HFF-Myc (cell line): ENCODE results near the gene SLC35B4.
A peak's percentile ranks its signal among the peaks of the same experiment; 100 is the strongest.

Experiments
- DNase-seq: peaks from one replicate; pipeline ENCODE4 v3.0.0-alpha.2; 2011; ENCODE audit warnings: low read depth; ENCODE audit errors: extremely low read depth
- H3K4me3 ChIP-seq: replicated peaks from 2 replicates; pipeline ENCODE4 v1.5.1; 2011; ENCODE audit warnings: low read depth, mild to moderate bottlenecking, control low read depth, low read length
- TF ChIP-seq, protein P1 (sequence below): IDR thresholded peaks from 2 replicates; pipeline ENCODE4 v1.5.1; 2012; ENCODE audit warnings: mild to moderate bottlenecking, low read depth, low read length, control low read depth; ENCODE audit errors: missing control alignments

SLC35B4 gene, protein sequence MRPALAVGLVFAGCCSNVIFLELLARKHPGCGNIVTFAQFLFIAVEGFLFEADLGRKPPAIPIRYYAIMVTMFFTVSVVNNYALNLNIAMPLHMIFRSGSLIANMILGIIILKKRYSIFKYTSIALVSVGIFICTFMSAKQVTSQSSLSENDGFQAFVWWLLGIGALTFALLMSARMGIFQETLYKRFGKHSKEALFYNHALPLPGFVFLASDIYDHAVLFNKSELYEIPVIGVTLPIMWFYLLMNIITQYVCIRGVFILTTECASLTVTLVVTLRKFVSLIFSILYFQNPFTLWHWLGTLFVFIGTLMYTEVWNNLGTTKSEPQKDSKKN

DNA sequence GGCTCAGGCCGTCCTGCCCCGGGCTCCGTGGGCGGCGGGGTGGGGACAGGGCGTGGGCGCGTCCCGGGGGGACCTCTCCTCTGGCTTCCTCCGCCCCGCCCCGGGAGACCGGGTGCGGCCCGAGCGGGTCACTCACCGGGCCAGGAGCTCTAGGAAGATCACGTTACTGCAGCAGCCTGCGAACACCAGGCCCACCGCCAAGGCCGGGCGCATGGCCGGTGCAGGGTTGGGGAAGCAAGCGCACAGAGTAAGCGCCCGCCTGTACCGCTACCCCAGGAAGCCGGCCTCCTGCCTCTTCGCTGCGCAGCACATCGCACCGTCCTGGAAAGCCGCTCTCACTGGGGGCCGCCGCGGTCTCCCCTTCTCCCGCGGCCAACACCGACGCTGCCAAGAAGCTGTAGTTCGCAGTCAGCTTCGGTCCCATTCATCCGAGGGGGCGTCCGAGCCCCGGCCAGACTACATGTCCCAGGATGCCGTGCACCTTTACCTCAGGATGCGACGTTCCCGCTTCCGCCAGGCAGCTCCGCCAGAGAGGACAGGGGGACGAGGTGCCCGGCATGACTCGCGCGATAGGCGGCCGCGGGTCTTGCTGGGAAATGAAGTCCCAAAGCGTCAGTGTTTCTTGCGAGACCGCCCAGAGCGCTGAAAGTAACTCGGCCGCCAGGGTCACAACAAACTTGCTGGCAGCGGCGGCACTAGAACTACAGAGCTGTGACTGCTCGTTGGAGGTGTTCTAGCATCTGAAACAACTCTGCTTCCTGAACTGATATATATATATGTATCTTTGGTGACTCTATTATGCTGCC, at the start of gene SLC35B4:
SLC35B4 (minus strand) TSS at position 392 of the 806 bp plus-strand sequence; CDS start at position 213, 179 bp downstream.
- TF ChIP-seq, protein P1, sequence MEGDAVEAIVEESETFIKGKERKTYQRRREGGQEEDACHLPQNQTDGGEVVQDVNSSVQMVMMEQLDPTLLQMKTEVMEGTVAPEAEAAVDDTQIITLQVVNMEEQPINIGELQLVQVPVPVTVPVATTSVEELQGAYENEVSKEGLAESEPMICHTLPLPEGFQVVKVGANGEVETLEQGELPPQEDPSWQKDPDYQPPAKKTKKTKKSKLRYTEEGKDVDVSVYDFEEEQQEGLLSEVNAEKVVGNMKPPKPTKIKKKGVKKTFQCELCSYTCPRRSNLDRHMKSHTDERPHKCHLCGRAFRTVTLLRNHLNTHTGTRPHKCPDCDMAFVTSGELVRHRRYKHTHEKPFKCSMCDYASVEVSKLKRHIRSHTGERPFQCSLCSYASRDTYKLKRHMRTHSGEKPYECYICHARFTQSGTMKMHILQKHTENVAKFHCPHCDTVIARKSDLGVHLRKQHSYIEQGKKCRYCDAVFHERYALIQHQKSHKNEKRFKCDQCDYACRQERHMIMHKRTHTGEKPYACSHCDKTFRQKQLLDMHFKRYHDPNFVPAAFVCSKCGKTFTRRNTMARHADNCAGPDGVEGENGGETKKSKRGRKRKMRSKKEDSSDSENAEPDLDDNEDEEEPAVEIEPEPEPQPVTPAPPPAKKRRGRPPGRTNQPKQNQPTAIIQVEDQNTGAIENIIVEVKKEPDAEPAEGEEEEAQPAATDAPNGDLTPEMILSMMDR, result peak; percentile 18
- DNase-seq, result peak; percentile 91
- H3K4me3 ChIP-seq, result peak within 1 kb of the TSS; percentile 64

DNA sequence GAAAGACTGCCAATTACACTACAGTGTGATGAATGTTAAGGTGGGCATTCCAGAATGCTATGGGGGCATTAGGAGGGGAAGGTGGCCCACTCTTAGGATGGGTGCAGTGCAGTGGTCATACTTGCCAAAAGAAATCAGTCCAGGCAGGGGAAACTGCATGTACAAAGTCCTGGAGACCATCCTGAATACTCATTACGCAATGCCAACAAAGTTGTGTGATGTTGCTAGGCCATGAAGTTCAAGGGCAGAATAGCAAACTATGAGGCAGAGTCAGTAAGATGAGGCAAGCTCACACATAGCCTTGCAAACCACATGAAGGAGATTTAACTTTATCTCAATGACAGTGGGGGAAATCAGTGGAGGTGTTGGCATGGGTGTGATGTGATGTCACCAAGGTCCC, 49.8 kb upstream of the SLC35B4 start:
- TF ChIP-seq, protein P1, result no peak
- DNase-seq, result no peak
- H3K4me3 ChIP-seq, result no peak overlapping the region

DNA sequence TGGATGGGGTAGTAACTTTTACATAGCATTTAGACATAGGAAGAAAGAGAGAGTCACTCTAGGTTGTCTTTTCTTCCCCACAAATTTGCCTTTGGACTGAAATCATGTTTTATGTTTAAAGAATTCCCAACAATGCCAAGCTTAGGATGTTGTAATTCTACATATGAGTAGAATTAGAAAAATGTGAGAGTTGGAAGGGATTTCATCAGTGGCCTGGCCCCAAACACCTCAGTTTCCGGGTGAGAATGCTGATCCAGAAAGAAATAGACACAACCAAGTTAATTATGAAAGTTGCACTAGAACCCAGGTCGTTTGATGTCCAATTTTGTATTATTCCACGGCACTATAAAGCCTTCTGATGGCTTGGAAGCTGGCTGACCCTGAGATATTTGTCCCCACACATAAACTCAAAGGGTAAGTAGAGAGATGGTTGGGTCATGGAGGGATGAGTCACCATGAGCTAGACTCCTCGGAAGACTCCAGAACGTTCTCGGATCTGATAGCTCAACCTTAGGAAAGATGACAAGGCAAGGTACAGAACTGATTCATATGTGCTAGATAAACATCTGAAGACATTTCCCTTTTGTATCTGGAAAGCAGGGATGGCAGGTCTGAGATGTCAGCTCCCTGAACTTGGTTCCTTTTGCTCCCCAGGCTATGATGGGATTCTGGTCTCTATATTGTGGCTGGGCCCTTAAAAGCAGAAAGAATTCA, 48.8 kb upstream of the SLC35B4 start:
- TF ChIP-seq, protein P1, result no peak
- no peak for DNase-seq
- H3K4me3 ChIP-seq, result no peak overlapping the region

DNA sequence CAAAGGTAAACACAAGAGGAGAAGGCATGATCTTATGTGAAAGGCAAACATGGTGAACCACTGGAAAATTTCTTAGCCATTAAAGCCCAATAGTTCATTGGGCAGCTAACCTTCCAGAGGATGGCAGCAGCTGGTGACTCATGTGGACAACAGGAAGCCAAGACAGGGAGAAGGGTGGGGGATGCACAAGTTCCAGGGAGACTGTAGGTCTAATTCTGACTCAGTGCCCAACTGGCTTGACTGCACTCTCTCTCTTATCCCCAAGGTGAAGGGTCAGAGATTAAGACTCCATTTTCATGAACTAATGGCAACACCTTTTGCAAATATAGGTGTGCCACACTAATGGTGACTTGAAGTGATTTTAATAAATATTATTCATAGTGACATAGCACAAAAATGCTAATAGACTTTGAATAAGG, 47.9 kb upstream of the SLC35B4 start:
- TF ChIP-seq, protein P1, result no peak
- DNase-seq, result no peak
- no peak overlapping the region for H3K4me3 ChIP-seq

DNA sequence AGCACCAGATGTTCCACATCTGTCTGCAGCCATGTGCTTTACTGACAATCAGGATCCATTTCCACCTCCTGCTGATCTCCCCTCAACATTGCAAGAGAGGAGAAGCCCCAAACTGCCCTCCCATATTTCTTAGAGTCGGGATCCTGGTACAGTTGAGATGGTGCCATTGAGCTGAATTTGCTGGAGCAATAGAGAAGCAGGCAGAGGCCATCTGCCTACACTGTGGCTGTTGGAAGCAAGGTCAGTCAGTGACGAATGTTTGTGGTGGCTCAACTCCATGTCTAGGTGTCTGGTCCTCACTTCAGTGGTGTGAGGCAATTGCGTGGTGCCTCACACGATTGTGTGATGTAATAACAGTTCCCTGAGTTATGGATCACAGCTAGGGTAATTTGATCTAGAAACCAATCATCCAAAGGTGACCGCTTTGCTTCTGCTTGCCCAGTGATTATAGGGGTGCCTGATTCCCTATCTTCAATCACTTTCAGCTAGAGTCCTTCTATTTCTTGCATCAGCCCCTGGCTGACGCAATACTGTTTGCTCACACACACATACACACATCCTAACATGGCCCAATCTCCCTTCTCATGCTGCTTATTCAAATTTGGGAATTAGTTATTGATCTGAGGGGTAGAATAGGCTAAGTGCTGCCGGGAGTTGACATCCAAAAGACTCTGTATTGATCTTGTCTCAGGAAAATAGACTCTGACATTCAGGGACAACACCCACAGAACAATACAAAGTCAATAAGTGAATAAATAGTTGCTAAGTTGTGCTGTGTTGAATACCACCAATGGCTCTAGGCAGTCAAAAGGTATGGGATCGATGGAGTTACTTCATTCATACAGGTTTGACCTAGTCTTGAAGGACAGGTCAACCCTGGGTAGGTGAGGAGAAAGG, 46.1 kb upstream of the SLC35B4 start:
- no peak overlapping the region for H3K4me3 ChIP-seq
- TF ChIP-seq, protein P1, result no peak
- no peak for DNase-seq
